Liver (tissue), 3 donors: ENCODE results near the gene PDGFD.

Source experiments
- RAD21 ChIP-seq, 2 donors: IDR thresholded peaks; 2 replicates each; pipeline ENCODE4 v1.6.1; 2016; ENCODE audit warnings: antibody characterized with exemption in 2 of 2, mild to moderate bottlenecking in 2 of 2
- YY1 ChIP-seq: IDR thresholded peaks from 2 replicates; pipeline ENCODE4 v1.6.1; 2016; ENCODE audit warnings: antibody characterized with exemption, mild to moderate bottlenecking
- TF ChIP-seq, protein P1 (sequence below): fragments of 150-350 bp; IDR thresholded peaks from 2 replicates; pipeline ENCODE4 v1.5.1; 2017; ENCODE audit warnings: improper control_type of control experiment, low read depth, low read length; ENCODE audit not compliant: missing input control
- TF ChIP-seq, protein P2 (sequence below): IDR thresholded peaks from 2 replicates; pipeline ENCODE4 v1.6.1; 2016; ENCODE audit warnings: antibody characterized with exemption, mild to moderate bottlenecking
- donor health status: healthy.
- donor health status: healthy.

GRCh38 chr11:104043678-104044239 lies 120.2 kb downstream of the PDGFD start:
- TF ChIP-seq YY1, result no peak
- TF ChIP-seq RAD21 (IDR thresholded peaks at IDR 0.05), result no peak
- TF ChIP-seq, protein P1, sequence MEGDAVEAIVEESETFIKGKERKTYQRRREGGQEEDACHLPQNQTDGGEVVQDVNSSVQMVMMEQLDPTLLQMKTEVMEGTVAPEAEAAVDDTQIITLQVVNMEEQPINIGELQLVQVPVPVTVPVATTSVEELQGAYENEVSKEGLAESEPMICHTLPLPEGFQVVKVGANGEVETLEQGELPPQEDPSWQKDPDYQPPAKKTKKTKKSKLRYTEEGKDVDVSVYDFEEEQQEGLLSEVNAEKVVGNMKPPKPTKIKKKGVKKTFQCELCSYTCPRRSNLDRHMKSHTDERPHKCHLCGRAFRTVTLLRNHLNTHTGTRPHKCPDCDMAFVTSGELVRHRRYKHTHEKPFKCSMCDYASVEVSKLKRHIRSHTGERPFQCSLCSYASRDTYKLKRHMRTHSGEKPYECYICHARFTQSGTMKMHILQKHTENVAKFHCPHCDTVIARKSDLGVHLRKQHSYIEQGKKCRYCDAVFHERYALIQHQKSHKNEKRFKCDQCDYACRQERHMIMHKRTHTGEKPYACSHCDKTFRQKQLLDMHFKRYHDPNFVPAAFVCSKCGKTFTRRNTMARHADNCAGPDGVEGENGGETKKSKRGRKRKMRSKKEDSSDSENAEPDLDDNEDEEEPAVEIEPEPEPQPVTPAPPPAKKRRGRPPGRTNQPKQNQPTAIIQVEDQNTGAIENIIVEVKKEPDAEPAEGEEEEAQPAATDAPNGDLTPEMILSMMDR, result no peak
- TF ChIP-seq, protein P2, sequence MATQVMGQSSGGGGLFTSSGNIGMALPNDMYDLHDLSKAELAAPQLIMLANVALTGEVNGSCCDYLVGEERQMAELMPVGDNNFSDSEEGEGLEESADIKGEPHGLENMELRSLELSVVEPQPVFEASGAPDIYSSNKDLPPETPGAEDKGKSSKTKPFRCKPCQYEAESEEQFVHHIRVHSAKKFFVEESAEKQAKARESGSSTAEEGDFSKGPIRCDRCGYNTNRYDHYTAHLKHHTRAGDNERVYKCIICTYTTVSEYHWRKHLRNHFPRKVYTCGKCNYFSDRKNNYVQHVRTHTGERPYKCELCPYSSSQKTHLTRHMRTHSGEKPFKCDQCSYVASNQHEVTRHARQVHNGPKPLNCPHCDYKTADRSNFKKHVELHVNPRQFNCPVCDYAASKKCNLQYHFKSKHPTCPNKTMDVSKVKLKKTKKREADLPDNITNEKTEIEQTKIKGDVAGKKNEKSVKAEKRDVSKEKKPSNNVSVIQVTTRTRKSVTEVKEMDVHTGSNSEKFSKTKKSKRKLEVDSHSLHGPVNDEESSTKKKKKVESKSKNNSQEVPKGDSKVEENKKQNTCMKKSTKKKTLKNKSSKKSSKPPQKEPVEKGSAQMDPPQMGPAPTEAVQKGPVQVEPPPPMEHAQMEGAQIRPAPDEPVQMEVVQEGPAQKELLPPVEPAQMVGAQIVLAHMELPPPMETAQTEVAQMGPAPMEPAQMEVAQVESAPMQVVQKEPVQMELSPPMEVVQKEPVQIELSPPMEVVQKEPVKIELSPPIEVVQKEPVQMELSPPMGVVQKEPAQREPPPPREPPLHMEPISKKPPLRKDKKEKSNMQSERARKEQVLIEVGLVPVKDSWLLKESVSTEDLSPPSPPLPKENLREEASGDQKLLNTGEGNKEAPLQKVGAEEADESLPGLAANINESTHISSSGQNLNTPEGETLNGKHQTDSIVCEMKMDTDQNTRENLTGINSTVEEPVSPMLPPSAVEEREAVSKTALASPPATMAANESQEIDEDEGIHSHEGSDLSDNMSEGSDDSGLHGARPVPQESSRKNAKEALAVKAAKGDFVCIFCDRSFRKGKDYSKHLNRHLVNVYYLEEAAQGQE, result no peak
